MM.1S (cell line): ENCODE measurements around the gene C2CD2.

Experiments
- DNase-seq: peaks from one replicate; pipeline ENCODE4 v3.0.0-alpha.2; 2015
- H2AFZ ChIP-seq: fragments of 300-600 bp; sonication (generic); 2 replicates; pipeline ENCODE4 v1.6.0; 2016; ENCODE audit warnings: antibody characterized with exemption, low read length
- H3F3A ChIP-seq: fragments of 300-600 bp; sonication (generic); 2 replicates; pipeline ENCODE4 v1.6.1; 2016; ENCODE audit warnings: mild to moderate bottlenecking, antibody characterized with exemption, low read length, moderate library complexity, mixed read lengths; ENCODE audit not compliant: insufficient read depth
- H3K27ac ChIP-seq: fragments of 300-600 bp; sonication (generic); 2 replicates; pipeline ENCODE4 v1.5.1; 2016; ENCODE audit warnings: mild to moderate bottlenecking, low read length
- H3K27me3 ChIP-seq: fragments of 300-600 bp; sonication (generic); replicated peaks from 2 replicates; pipeline ENCODE4 v1.6.0; 2016; ENCODE audit warnings: low read length; ENCODE audit not compliant: insufficient read depth
- H3K36me3 ChIP-seq: fragments of 300-600 bp; sonication (generic); replicated peaks from 2 replicates; pipeline ENCODE4 v1.6.1; 2016; ENCODE audit warnings: mild to moderate bottlenecking, low read length, mixed read lengths; ENCODE audit not compliant: insufficient read depth
- H3K4me1 ChIP-seq: fragments of 300-600 bp; sonication (generic); 2 replicates; pipeline ENCODE4 v1.6.1; 2016; ENCODE audit warnings: low read length, mixed read lengths
- H3K4me2 ChIP-seq: fragments of 300-600 bp; sonication (generic); 2 replicates; pipeline ENCODE4 v1.6.0; 2016; ENCODE audit warnings: low read depth, low read length
- H3K4me3 ChIP-seq: fragments of 300-600 bp; sonication (generic); 2 replicates; pipeline ENCODE4 v1.5.1; 2016; ENCODE audit warnings: low read length, mixed read lengths
- H3K79me2 ChIP-seq: fragments of 300-600 bp; sonication (generic); 2 replicates; pipeline ENCODE4 v1.6.1; 2016; ENCODE audit warnings: mixed run types, low read length, mixed read lengths
- H3K9ac ChIP-seq: fragments of 300-600 bp; sonication (generic); 2 replicates; pipeline ENCODE4 v1.6.1; 2016; ENCODE audit warnings: low read length, mixed read lengths
- H3K9me2 ChIP-seq: fragments of 300-600 bp; sonication (generic); replicated peaks from 2 replicates; pipeline ENCODE4 v1.6.1; 2016; ENCODE audit warnings: mild to moderate bottlenecking, low read length, mixed read lengths; ENCODE audit not compliant: insufficient read depth
- H3K9me3 ChIP-seq: fragments of 300-600 bp; sonication (generic); replicated peaks from 2 replicates; pipeline ENCODE4 v1.6.1; 2016; ENCODE audit warnings: mild to moderate bottlenecking, low read length, mixed read lengths; ENCODE audit not compliant: insufficient read depth
- H4K20me1 ChIP-seq: fragments of 300-600 bp; sonication (generic); 2 replicates; pipeline ENCODE4 v1.6.1; 2016; ENCODE audit warnings: mild to moderate bottlenecking, low read length, moderate library complexity, mixed read lengths; ENCODE audit not compliant: insufficient read depth
- EZH2 ChIP-seq: fragments of 300-600 bp; sonication (generic); optimal IDR thresholded peaks from 2 replicates; pipeline ENCODE3; 2017; ENCODE audit warnings: low read depth, mild to moderate bottlenecking, antibody characterized with exemption, low read length, mixed read lengths
- EZH2phosphoT487 ChIP-seq: fragments of 300-600 bp; sonication (generic); IDR thresholded peaks from 2 replicates; pipeline ENCODE4 v1.6.1; 2018; ENCODE audit warnings: antibody characterized with exemption, low read length
- TF ChIP-seq, protein P1 (sequence below): fragments of 300-600 bp; sonication (generic); IDR thresholded peaks from 2 replicates; pipeline ENCODE4 v1.5.1; 2016; ENCODE audit warnings: antibody characterized with exemption, low read length, mixed read lengths

The C2CD2 gene

DNA sequence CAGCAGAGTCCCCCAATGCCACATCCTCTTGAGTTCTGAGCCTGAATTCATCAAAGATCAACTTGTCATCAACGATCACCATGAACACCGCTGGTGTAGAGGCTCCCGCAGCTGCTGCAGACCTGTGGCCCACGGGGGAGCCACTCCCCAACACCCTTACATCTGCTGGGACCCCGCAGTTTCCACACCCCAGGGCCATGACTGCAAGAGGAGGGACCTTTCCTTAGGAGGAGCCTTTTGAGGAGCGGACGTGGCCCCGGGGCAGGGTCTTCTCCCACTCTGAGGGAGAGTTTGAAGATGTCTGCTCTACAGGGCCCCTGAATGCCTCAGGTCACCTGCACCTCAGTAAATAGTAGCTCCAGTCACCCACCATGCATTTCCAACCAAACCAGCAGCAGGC lies 77.4 kb downstream of the C2CD2 start:
- Histone ChIP-seq H3F3A (peaks cover 11% of the 10 kb centered on the region; the same call in 1 of the 2 replicates), H3K4me3 (no peak overlapping the region), H3K36me3 (no peaks in the 10 kb centered on the region), H3K4me1 (peaks cover 17% of the 10 kb centered on the region), H3K9ac (no peak overlapping the region), H3K4me2 (no peak overlapping the region), H4K20me1 (no peaks in the 10 kb centered on the region), H3K79me2 (peaks cover 46% of the 10 kb centered on the region), H3K9me3 (no peaks in the 10 kb centered on the region), H3K27ac (no peak overlapping the region), H2AFZ (no peak overlapping the region), H3K9me2 (no peaks in the 10 kb centered on the region), H3K27me3 (no peaks in the 10 kb centered on the region)
- no peak for DNase-seq
- TF ChIP-seq EZH2 (no peak), EZH2phosphoT487 (no peak)
- TF ChIP-seq, protein P1, sequence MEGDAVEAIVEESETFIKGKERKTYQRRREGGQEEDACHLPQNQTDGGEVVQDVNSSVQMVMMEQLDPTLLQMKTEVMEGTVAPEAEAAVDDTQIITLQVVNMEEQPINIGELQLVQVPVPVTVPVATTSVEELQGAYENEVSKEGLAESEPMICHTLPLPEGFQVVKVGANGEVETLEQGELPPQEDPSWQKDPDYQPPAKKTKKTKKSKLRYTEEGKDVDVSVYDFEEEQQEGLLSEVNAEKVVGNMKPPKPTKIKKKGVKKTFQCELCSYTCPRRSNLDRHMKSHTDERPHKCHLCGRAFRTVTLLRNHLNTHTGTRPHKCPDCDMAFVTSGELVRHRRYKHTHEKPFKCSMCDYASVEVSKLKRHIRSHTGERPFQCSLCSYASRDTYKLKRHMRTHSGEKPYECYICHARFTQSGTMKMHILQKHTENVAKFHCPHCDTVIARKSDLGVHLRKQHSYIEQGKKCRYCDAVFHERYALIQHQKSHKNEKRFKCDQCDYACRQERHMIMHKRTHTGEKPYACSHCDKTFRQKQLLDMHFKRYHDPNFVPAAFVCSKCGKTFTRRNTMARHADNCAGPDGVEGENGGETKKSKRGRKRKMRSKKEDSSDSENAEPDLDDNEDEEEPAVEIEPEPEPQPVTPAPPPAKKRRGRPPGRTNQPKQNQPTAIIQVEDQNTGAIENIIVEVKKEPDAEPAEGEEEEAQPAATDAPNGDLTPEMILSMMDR: no peak

DNA sequence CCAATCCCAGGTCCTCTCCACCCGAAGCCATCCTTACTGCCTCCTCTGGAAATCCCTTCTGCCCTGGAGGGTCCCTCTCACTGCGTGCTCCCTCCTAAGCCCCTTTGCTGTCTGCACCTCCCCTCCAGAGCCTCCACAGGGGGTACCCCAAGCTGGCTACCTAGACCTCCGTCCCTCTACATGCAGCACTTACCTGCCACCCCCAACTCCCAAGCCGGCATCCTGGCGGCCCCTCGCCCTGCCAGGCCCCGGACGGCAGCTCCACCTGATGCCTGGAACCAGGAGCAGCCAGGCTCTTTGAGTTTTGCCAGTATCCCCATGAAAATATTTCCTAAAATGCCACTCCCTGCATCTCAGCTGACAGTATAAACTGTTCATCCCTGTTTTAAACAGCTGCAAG lies 78.7 kb downstream of the C2CD2 start:
- Histone ChIP-seq H3K27me3 (no peaks in the 10 kb centered on the region), H3F3A (peaks cover 11% of the 10 kb centered on the region; the same call in 1 of the 2 replicates), H3K79me2 (peaks cover 46% of the 10 kb centered on the region), H3K9me2 (no peaks in the 10 kb centered on the region), H3K9ac (no peak overlapping the region), H3K4me3 (no peak overlapping the region), H3K4me2 (no peak overlapping the region), H3K27ac (no peak overlapping the region), H4K20me1 (no peaks in the 10 kb centered on the region), H2AFZ (no peak overlapping the region), H3K9me3 (no peaks in the 10 kb centered on the region), H3K4me1 (peaks cover 17% of the 10 kb centered on the region), H3K36me3 (no peaks in the 10 kb centered on the region)
- TF ChIP-seq EZH2phosphoT487: no peak
- no peak for TF ChIP-seq EZH2
- TF ChIP-seq, protein P1: no peak
- no peak for DNase-seq

DNA sequence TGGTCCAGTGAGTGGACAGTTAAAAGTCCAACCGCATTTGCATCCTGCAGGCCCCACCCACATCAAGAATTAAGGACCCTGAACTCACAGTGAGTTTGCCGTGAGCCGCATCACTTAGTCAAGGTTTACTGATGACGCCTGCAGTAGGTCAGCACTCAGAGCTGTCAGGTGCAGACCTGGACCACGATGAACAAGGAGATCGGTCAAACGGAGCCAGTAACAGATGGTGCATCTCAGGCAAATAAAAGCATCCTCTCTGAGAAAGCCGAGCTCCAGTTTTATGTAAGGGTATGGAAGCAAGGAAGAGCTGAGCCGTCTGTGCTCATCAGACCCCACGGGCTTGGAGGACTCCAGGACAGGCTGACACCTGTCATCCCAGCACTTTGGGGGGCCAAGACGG lies 79.2 kb downstream of the C2CD2 start:
- DNase-seq: no peak
- Histone ChIP-seq H3F3A (peaks cover 11% of the 10 kb centered on the region; the same call in 1 of the 2 replicates), H3K36me3 (no peaks in the 10 kb centered on the region), H3K4me2 (no peak overlapping the region), H3K9me3 (no peaks in the 10 kb centered on the region), H3K9ac (no peak overlapping the region), H3K27ac (no peak overlapping the region), H2AFZ (no peak overlapping the region), H3K79me2 (peaks cover 46% of the 10 kb centered on the region), H3K27me3 (no peaks in the 10 kb centered on the region), H3K4me3 (no peak overlapping the region), H3K9me2 (no peaks in the 10 kb centered on the region), H3K4me1 (peaks cover 17% of the 10 kb centered on the region), H4K20me1 (no peaks in the 10 kb centered on the region)
- TF ChIP-seq, protein P1: no peak
- TF ChIP-seq EZH2phosphoT487 (no peak), EZH2 (no peak)
